Left cardiac atrium (tissue), 4 donors: ENCODE data around the gene NFX1. TPM values are rescaled to one million over a fixed set of nuclear protein-coding genes. Genes with fewer than 3 reads are reported as not detected.
A peak's percentile ranks its signal among the peaks of the same experiment; 100 is the strongest.

Experiments
- ATAC-seq, 2 donors: fragments of 200-7000 bp; cut with Tn5 transposase; one replicate each; pipeline ENCODE4 v1.9.1; 2020; ENCODE audit warnings: mild to moderate bottlenecking in 2 of 2, moderate library complexity in 2 of 2
- DNase-seq: peaks from one replicate; pipeline ENCODE4 v3.0.0-alpha.2; 2020
- intact Hi-C, 2 donors: fragments of 100-400 bp; cut with DNase I; formaldehyde crosslinking; loops; one replicate each; pipeline versions ENCODE4 v1.14.1 to v1.15.1; 2022 to 2023
- total RNA-seq, 2 donors: library from RNA; stranded (reverse); fragmentation: NEBNext Ultra II Directional; extraction: Animal tissue kit (Norgen Biotek cat#: 25700); gene quantifications; one replicate each; pipeline ENCODE4 v1.2.1, GENCODE V29; 2021
- donor health status: DM: no; HTN: yes; CAD: no.
- donor health status: DM: no; HTN: yes; CAD: no; lungs with severe emphysema.
- donor health status: DM: yes; HTN: yes; CAD: no.
- donor health status: Dilated cardiomyopathy.

NFX1 gene
- total RNA-seq, 2 donors from 2014 or later, result 23.0 to 35.4 TPM

- intact Hi-C loops, result no loop called here
- peak; percentile 100 for DNase-seq
- peak; percentile 99 for ATAC-seq
Measured at GRCh38 chr9:33264473-33265177, 25.7 kb upstream of the NFX1 start, which contains the start of the genes BAG1 and CHMP5. Gene BAG1 (minus strand): TSS chr9:33264708. Gene CHMP5 (plus strand): TSS chr9:33265049. CDS start chr9:33265079, 30 bp downstream.

- peak in 1 of 2 donors; percentile 1 for ATAC-seq
- no peak for DNase-seq
- intact Hi-C loops, result no loop called here
Measured at GRCh38 chr9:33265211-33265865, 25.0 kb upstream of the NFX1 start.

- no peak for ATAC-seq
- intact Hi-C loops, result no loop called here
- no peak for DNase-seq
Measured at GRCh38 chr9:33267151-33267767, 23.1 kb upstream of the NFX1 start.

GRCh38 chr9:33270146-33270545 is 20.2 kb upstream of the NFX1 start:
- DNase-seq (no peak), ATAC-seq (no peak)
- intact Hi-C loops, result no loop called here

GRCh38 chr9:33272061-33272460 is 18.3 kb upstream of the NFX1 start:
- DNase-seq (no peak), ATAC-seq (no peak)
- intact Hi-C loops, result no loop called here

- intact Hi-C loops, result no loop called here
- ATAC-seq, result no peak
Measured at GRCh38 chr9:33273266-33273971, 16.9 kb upstream of the NFX1 start.

GRCh38 chr9:33273972-33274328 is 16.4 kb upstream of the NFX1 start:
- ATAC-seq (no peak), DNase-seq (no peak)
- intact Hi-C loops, result no loop called here

More at GRCh38 chr9:33273266-33273971, 16.9 kb upstream of the NFX1 start:
- DNase-seq, result no peak

GRCh38 chr9:33277484-33277883 is 12.8 kb upstream of the NFX1 start:
- DNase-seq, result no peak
- intact Hi-C loops, result no loop called here
- no peak for ATAC-seq

GRCh38 chr9:33285502-33285901 is 4.8 kb upstream of the NFX1 start:
- DNase-seq, result no peak
- no peak for ATAC-seq
- intact Hi-C loops, result loop anchor here in 1 of 2 donors (10.0 kb wide), 1 partner anchor 179 kb away; no protein-coding TSS in a partner anchor

GRCh38 chr9:33287087-33287490 is 3.2 kb upstream of the NFX1 start:
- DNase-seq (no peak), ATAC-seq (no peak)
- intact Hi-C loops, result loop anchor here in 1 of 2 donors (10.0 kb wide), 1 partner anchor 178 kb away; no protein-coding TSS in a partner anchor

- no peak for DNase-seq
- intact Hi-C loops, result loop anchor here in 1 of 2 donors (10.0 kb wide), 1 partner anchor 177 kb away; no protein-coding TSS in a partner anchor
- ATAC-seq, result no peak
Measured at GRCh38 chr9:33288235-33288634, 2.1 kb upstream of the NFX1 start.

- DNase-seq (no peak), ATAC-seq (no peak)
- intact Hi-C loops, result loop anchor here in 1 of 2 donors (10.0 kb wide), 1 partner anchor 176 kb away; no protein-coding TSS in a partner anchor
Measured at GRCh38 chr9:33288828-33289483, 1.4 kb upstream of the NFX1 start.

- DNase-seq (no peak), ATAC-seq (peak; percentile 12 to 18)
- intact Hi-C loops, result loop anchor here in 1 of 2 donors (10.0 kb wide), 1 partner anchor 175 kb away; no protein-coding TSS in a partner anchor
Measured at GRCh38 chr9:33289496-33289895, 820 bp upstream of the NFX1 start.

- intact Hi-C loops, result loop anchor here in 1 of 2 donors (10.0 kb wide), 1 partner anchor 175 kb away; no protein-coding TSS in a partner anchor
- ATAC-seq, result peak in 1 of 2 donors; percentile 53
Measured at GRCh38 chr9:33289936-33290246, 425 bp upstream of the NFX1 start.

GRCh38 chr9:33291031-33291397 is 698 bp downstream of the NFX1 start:
- DNase-seq (no peak), ATAC-seq (no peak)
- intact Hi-C loops, result no loop called here

More at GRCh38 chr9:33289936-33290246, 425 bp upstream of the NFX1 start:
- DNase-seq, result no peak

- intact Hi-C loops, result no loop called here
- no peak for ATAC-seq
Measured at GRCh38 chr9:33291901-33292300, 1.6 kb downstream of the NFX1 start.

GRCh38 chr9:33293782-33294181 is 3.5 kb downstream of the NFX1 start:
- intact Hi-C loops, result no loop called here
- ATAC-seq (no peak), DNase-seq (no peak)

More at GRCh38 chr9:33291901-33292300, 1.6 kb downstream of the NFX1 start:
- no peak for DNase-seq

- intact Hi-C loops, result no loop called here
- DNase-seq (no peak), ATAC-seq (no peak)
Measured at GRCh38 chr9:33294670-33295432, 4.5 kb downstream of the NFX1 start.
